RWPE2 (cell line): ENCODE data around the gene MCM9.

Experiments
- ATAC-seq: fragments of 200-7000 bp; cut with Tn5 transposase; 3 replicates; pipeline ENCODE4 v1.9.1; 2021; ENCODE audit warnings: low read depth
- DNase-seq: peaks from one replicate; pipeline ENCODE4 v3.0.0-alpha.2; 2020; ENCODE audit warnings: low spot score
- H3K27ac ChIP-seq: fragments of 450-650 bp; 2 replicates; pipeline ENCODE4 v1.5.1; 2017; ENCODE audit warnings: mild to moderate bottlenecking; ENCODE audit not compliant: poor library complexity, severe bottlenecking
- H3K27me3 ChIP-seq: fragments of 250-450 bp; sonication (Bioruptor Pico); 2 replicates; pipeline ENCODE4 v1.5.1; 2021; ENCODE audit warnings: mild to moderate bottlenecking, moderate library complexity; ENCODE audit not compliant: insufficient read depth, poor library complexity, severe bottlenecking
- H3K36me3 ChIP-seq: fragments of 250-450 bp; sonication (Bioruptor Pico); 2 replicates; pipeline ENCODE4 v1.5.1; 2020; ENCODE audit warnings: low read depth, mild to moderate bottlenecking, moderate library complexity
- H3K4me1 ChIP-seq: fragments of 250-450 bp; sonication (Bioruptor Pico); 2 replicates; pipeline ENCODE4 v1.5.1; 2021; ENCODE audit warnings: mild to moderate bottlenecking, moderate library complexity; ENCODE audit not compliant: insufficient read depth, poor library complexity, severe bottlenecking
- H3K4me3 ChIP-seq: fragments of 250-450 bp; sonication (Bioruptor Pico); 2 replicates; pipeline ENCODE4 v1.5.1; 2021; ENCODE audit warnings: mild to moderate bottlenecking, moderate library complexity; ENCODE audit not compliant: severe bottlenecking
- H3K9me3 ChIP-seq: fragments of 250-450 bp; sonication (Bioruptor Pico); 2 replicates; pipeline ENCODE4 v1.5.1; 2021; ENCODE audit warnings: mild to moderate bottlenecking, moderate library complexity; ENCODE audit not compliant: severe bottlenecking
- CTCF ChIP-seq: fragments of 450-650 bp; IDR thresholded peaks from one replicate; pipeline ENCODE4 v1.5.1; 2017; ENCODE audit warnings: mild to moderate bottlenecking, moderate library complexity; ENCODE audit not compliant: poor library complexity, severe bottlenecking

MCM9 gene

GRCh38 chr6:118934461-118935330, at the start of gene MCM9:
TSS of gene MCM9 (minus strand) at chr6:118935159. CDS start at chr6:118931723, 3,436 bp downstream.
- peak; percentile 94 for ATAC-seq
- peak; percentile 83 for DNase-seq
- peak within 1 kb of the TSS; percentile 59 for H3K4me3 ChIP-seq
- peak within 1 kb of the TSS; percentile 78 for H3K27ac ChIP-seq
- H3K9me3 ChIP-seq: no peaks in the 10 kb centered on the region
- TF ChIP-seq CTCF: no peak
- H3K36me3 ChIP-seq: peaks cover 29% of the 10 kb centered on the region
- no peaks in the 10 kb centered on the region for H3K27me3 ChIP-seq
- H3K4me1 ChIP-seq: no peaks in the 10 kb centered on the region

- Histone ChIP-seq H3K9me3 (no peaks in the 10 kb centered on the region), H3K4me3 (no peak overlapping the region), H3K27ac (no peak overlapping the region), H3K27me3 (no peaks in the 10 kb centered on the region), H3K36me3 (no peaks in the 10 kb centered on the region), H3K4me1 (no peaks in the 10 kb centered on the region)
- no peak for TF ChIP-seq CTCF
- DNase-seq: no peak
- ATAC-seq: no peak
Observed at GRCh38 chr6:118984342-118984741, 49.4 kb upstream of the MCM9 start.

GRCh38 chr6:118982575-118982911, 47.6 kb upstream of the MCM9 start:
- Histone ChIP-seq H3K27me3 (no peaks in the 10 kb centered on the region), H3K27ac (no peak overlapping the region), H3K9me3 (no peaks in the 10 kb centered on the region), H3K36me3 (no peaks in the 10 kb centered on the region), H3K4me1 (no peaks in the 10 kb centered on the region), H3K4me3 (no peak overlapping the region)
- ATAC-seq: no peak
- no peak for DNase-seq
- no peak for TF ChIP-seq CTCF

- H3K4me3 ChIP-seq: no peak overlapping the region
- no peak overlapping the region for H3K27ac ChIP-seq
- DNase-seq: no peak
- H3K27me3 ChIP-seq: no peaks in the 10 kb centered on the region
- no peaks in the 10 kb centered on the region for H3K4me1 ChIP-seq
- TF ChIP-seq CTCF: no peak
- no peak for ATAC-seq
- H3K9me3 ChIP-seq: no peaks in the 10 kb centered on the region
- no peaks in the 10 kb centered on the region for H3K36me3 ChIP-seq
Observed at GRCh38 chr6:118981884-118982574, 47.1 kb upstream of the MCM9 start.

- Histone ChIP-seq H3K27ac (no peak overlapping the region), H3K36me3 (no peaks in the 10 kb centered on the region), H3K27me3 (no peaks in the 10 kb centered on the region), H3K4me3 (no peak overlapping the region), H3K4me1 (no peaks in the 10 kb centered on the region), H3K9me3 (no peaks in the 10 kb centered on the region)
- no peak for ATAC-seq
- DNase-seq: no peak
- TF ChIP-seq CTCF: no peak
Observed at GRCh38 chr6:118980063-118980462, 45.1 kb upstream of the MCM9 start.
